ENCODE data around the gene GSTM5.
"Not testable (repeated sequence)": the region's sequence is repeated elsewhere in the genome, so short reads cannot be mapped to it uniquely, and the experiment has no call there.

GRCh38 chr1:109673861-109674260, 38.2 kb upstream of the GSTM5 start:
- TF ChIP-seq, protein P1, sequence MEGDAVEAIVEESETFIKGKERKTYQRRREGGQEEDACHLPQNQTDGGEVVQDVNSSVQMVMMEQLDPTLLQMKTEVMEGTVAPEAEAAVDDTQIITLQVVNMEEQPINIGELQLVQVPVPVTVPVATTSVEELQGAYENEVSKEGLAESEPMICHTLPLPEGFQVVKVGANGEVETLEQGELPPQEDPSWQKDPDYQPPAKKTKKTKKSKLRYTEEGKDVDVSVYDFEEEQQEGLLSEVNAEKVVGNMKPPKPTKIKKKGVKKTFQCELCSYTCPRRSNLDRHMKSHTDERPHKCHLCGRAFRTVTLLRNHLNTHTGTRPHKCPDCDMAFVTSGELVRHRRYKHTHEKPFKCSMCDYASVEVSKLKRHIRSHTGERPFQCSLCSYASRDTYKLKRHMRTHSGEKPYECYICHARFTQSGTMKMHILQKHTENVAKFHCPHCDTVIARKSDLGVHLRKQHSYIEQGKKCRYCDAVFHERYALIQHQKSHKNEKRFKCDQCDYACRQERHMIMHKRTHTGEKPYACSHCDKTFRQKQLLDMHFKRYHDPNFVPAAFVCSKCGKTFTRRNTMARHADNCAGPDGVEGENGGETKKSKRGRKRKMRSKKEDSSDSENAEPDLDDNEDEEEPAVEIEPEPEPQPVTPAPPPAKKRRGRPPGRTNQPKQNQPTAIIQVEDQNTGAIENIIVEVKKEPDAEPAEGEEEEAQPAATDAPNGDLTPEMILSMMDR (IDR thresholded peaks at IDR 0.05) = not testable (repeated sequence)
- not testable (repeated sequence) for TF ChIP-seq POLR2A (IDR thresholded peaks at IDR 0.05)
